Neutrophil (primary cell): ENCODE data around the gene KLHL15.

Experiments
- H3K27ac ChIP-seq: fragments of 200-600 bp; sonication (generic); 2 replicates; pipeline ENCODE4 v1.5.1; 2016; ENCODE audit warnings: mild to moderate bottlenecking, moderate library complexity
- H3K27me3 ChIP-seq: fragments of 200-600 bp; sonication (generic); 2 replicates; pipeline ENCODE4 v1.6.0; 2016; ENCODE audit warnings: mild to moderate bottlenecking
- H3K36me3 ChIP-seq: fragments of 200-600 bp; sonication (generic); 2 replicates; pipeline ENCODE4 v1.5.1; 2017
- H3K4me1 ChIP-seq, 2 experiments: fragments of 200-600 bp in 1 of 2; sonication (generic) in 1 of 2; 1 replicate in 1 of 2; 2 replicates in 1 of 2; pipeline versions ENCODE4 v1.5.1 to v1.6.1; 2013 to 2016; ENCODE audit warnings: low read depth in 1 of 2, low read length in 1 of 2, mild to moderate bottlenecking in 1 of 2, moderate library complexity in 1 of 2; ENCODE audit not compliant: control insufficient read depth in 1 of 2, insufficient read depth in 1 of 2
- H3K4me3 ChIP-seq, 2 experiments: fragments of 200-600 bp in 1 of 2; sonication (generic) in 1 of 2; 1 replicate in 1 of 2; 2 replicates in 1 of 2; pipeline ENCODE4 v1.5.1; 2013 to 2016; ENCODE audit warnings: low read depth in 1 of 2, low read length in 1 of 2, mild to moderate bottlenecking in 1 of 2, moderate library complexity in 1 of 2
- H3K9me3 ChIP-seq: fragments of 200-600 bp; sonication (generic); 2 replicates; pipeline ENCODE4 v1.5.1; 2016
- CTCF ChIP-seq: fragments of 200-600 bp; sonication (generic); IDR thresholded peaks from 2 replicates; pipeline ENCODE4 v1.5.1; 2016; ENCODE audit warnings: antibody characterized with exemption

Gene KLHL15

GRCh38 chrX:24019448-24019847 lies 7.5 kb downstream of the KLHL15 start:
- Histone ChIP-seq H3K27ac (no peak overlapping the region), H3K4me1 (peaks cover 7 to 11% of the 10 kb centered on the region in 2 experiments), H3K36me3 (no peaks in the 10 kb centered on the region), H3K4me3 (no peak overlapping the region), H3K27me3 (no peaks in the 10 kb centered on the region), H3K9me3 (no peaks in the 10 kb centered on the region)
- TF ChIP-seq CTCF: no peak

- H3K27ac ChIP-seq: no peak overlapping the region
- peaks cover 2 to 5% of the 10 kb centered on the region in 2 experiments for H3K4me1 ChIP-seq
- H3K27me3 ChIP-seq: no peaks in the 10 kb centered on the region
- H3K36me3 ChIP-seq: no peaks in the 10 kb centered on the region
- no peak for TF ChIP-seq CTCF
- H3K9me3 ChIP-seq: no peaks in the 10 kb centered on the region
- H3K4me3 ChIP-seq: no peak overlapping the region
These were observed 8.2 kb downstream of the KLHL15 start for GRCh38 chrX:24018809-24019208.

- no peaks in the 10 kb centered on the region for H3K36me3 ChIP-seq
- no peak overlapping the region for H3K27ac ChIP-seq
- H3K27me3 ChIP-seq: no peaks in the 10 kb centered on the region
- TF ChIP-seq CTCF: no peak
- H3K4me3 ChIP-seq: no peak overlapping the region
- H3K9me3 ChIP-seq: no peaks in the 10 kb centered on the region
- H3K4me1 ChIP-seq: no peaks in the 10 kb centered on the region
These were observed 9.3 kb downstream of the KLHL15 start for GRCh38 chrX:24017674-24018073.

GRCh38 chrX:24014388-24015018 lies 12.5 kb downstream of the KLHL15 start:
- no peak for TF ChIP-seq CTCF
- Histone ChIP-seq H3K36me3 (no peaks in the 10 kb centered on the region), H3K27me3 (no peaks in the 10 kb centered on the region), H3K27ac (no peak overlapping the region), H3K4me3 (no peak overlapping the region), H3K4me1 (no peaks in the 10 kb centered on the region), H3K9me3 (no peaks in the 10 kb centered on the region)

GRCh38 chrX:24012266-24012665 lies 14.7 kb downstream of the KLHL15 start:
- Histone ChIP-seq H3K36me3 (no peaks in the 10 kb centered on the region), H3K27me3 (no peaks in the 10 kb centered on the region), H3K9me3 (no peaks in the 10 kb centered on the region), H3K4me3 (no peak overlapping the region), H3K27ac (no peak overlapping the region), H3K4me1 (no peaks in the 10 kb centered on the region)
- no peak for TF ChIP-seq CTCF

GRCh38 chrX:24005867-24006266 lies 21.1 kb downstream of the KLHL15 start:
- Histone ChIP-seq H3K27ac (no peak overlapping the region), H3K4me3 (no peak overlapping the region), H3K4me1 (no peaks in the 10 kb centered on the region), H3K27me3 (no peaks in the 10 kb centered on the region), H3K9me3 (no peaks in the 10 kb centered on the region), H3K36me3 (peaks cover 6% of the 10 kb centered on the region)
- no peak for TF ChIP-seq CTCF
